ENCODE data around the gene KIFC1.
"Not testable (repeated sequence)": the region's sequence is repeated elsewhere in the genome, so short reads cannot be mapped to it uniquely, and the experiment has no call there.

The KIFC1 gene

DNA sequence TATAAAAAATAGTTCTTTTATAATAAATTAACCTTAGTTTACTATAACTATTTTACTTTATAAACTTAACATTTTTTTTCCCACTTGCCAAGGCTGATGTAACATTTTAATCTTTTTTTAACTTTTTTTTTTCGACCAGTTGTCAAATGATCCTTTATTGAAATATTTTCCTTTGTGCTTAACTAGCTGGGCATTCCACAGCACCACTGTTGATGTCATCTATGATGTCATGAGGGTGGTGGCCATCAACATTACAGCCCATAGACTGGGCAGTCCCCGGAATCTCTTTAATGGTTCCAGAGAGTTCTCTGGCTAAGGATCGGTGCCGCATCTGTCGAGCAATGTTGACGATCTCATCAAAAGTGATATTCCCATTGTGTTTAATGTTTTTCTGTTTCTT, 8.3 kb downstream of the KIFC1 start:
- not testable (repeated sequence) for H3K27ac ChIP-seq (ENCODE audit: low read length, poor library complexity, severe bottlenecking); H3K9ac ChIP-seq (ENCODE audit: low read length); H2AK5ac ChIP-seq (ENCODE audit: low read length, severe bottlenecking); H2BK120ac ChIP-seq (ENCODE audit: low read depth, low read length); H3K14ac ChIP-seq (ENCODE audit: low read length in 2 of 2); H2BK5ac ChIP-seq (ENCODE audit: low read depth, low read length, poor library complexity, severe bottlenecking); H3K4ac ChIP-seq (ENCODE audit: low read depth in 1 of 2, low read length in 2 of 2); H2BK15ac ChIP-seq (ENCODE audit: low read depth, poor library complexity, severe bottlenecking); H3K18ac ChIP-seq (ENCODE audit: low read depth in 1 of 2, low read length in 2 of 2); H2AFZ ChIP-seq (ENCODE audit: low read depth, low read length); DNase-seq; H4K8ac ChIP-seq (ENCODE audit: low read length); H3K23ac ChIP-seq (ENCODE audit: low read length in 2 of 2); H3K4me1 ChIP-seq (ENCODE audit: control insufficient read depth, insufficient read depth, low read depth, low read length); H3K9me3 ChIP-seq (ENCODE audit: control insufficient read depth, low read length); H2BK12ac ChIP-seq (ENCODE audit: low read length in 2 of 2); H3K4me3 ChIP-seq (ENCODE audit: insufficient read depth in 1 of 2, low read depth in 1 of 2, low read length in 2 of 2); H3K4me2 ChIP-seq (ENCODE audit: low read length, poor library complexity, severe bottlenecking); H4K91ac ChIP-seq (ENCODE audit: low read length); H3K27me3 ChIP-seq (ENCODE audit: control insufficient read depth in 1 of 2, insufficient read depth in 1 of 2, low read length in 2 of 2)
- peaks cover 17% of the 10 kb centered on the region for H3K79me1 ChIP-seq (replicated peaks; ENCODE audit: low read length, poor library complexity, severe bottlenecking)
- H3K36me3 ChIP-seq (ENCODE audit: control insufficient read depth in 1 of 2, insufficient read depth in 2 of 2, low read depth in 1 of 2, low read length in 2 of 2), result peaks cover 8 to 16% of the 10 kb centered on the region in 2 experiments
- WGBS, result 100% methylated on average over 6 of the region's 6 CpGs

DNA sequence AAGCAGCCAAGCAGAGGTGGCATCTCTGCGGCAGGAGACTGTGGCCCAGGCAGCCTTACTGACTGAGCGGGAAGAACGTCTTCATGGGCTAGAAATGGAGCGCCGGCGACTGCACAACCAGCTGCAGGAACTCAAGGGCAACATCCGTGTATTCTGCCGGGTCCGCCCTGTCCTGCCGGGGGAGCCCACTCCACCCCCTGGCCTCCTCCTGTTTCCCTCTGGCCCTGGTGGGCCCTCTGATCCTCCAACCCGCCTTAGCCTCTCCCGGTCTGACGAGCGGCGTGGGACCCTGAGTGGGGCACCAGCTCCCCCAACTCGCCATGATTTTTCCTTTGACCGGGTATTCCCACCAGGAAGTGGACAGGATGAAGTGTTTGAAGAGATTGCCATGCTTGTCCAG, 13.3 kb downstream of the KIFC1 start:
- 96% methylated on average over 17 of the region's 17 CpGs for WGBS
- H3K4me1 ChIP-seq (ENCODE audit: control insufficient read depth, insufficient read depth, low read depth, low read length), result no peaks in the 10 kb centered on the region

DNA sequence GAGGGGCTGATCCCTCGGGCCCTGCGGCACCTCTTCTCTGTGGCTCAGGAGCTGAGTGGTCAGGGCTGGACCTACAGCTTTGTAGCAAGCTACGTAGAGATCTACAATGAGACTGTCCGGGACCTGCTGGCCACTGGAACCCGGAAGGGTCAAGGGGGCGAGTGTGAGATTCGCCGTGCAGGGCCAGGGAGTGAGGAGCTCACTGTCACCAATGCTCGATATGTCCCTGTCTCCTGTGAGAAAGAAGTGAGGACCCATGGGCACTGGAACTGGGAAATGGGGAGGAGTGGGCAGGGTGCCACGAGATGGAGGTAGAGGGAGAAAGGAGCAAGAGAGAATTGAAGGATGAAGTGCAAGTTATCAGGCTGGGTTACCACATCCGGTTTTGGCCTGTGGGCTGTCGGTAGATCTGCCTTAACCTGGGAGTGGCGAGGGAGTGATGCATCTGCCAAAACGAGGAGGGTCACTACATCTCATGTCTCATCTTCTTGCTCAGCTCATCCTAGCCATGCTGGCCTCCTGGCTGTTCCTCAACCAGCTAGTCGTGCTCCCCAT, 13.8 kb downstream of the KIFC1 start:
- Histone ChIP-seq H2BK15ac (ENCODE audit: low read depth, poor library complexity, severe bottlenecking) (no peak overlapping the region), H3K4me2 (ENCODE audit: low read length, poor library complexity, severe bottlenecking) (no peak overlapping the region)
- 98% methylated on average over 15 of the region's 15 CpGs for WGBS

More for the DNA sequence above, 13.3 kb downstream of the KIFC1 start:
- H2AFZ ChIP-seq (ENCODE audit: low read depth, low read length), result no peak overlapping the region
- no peak overlapping the region for H3K27ac ChIP-seq (ENCODE audit: low read length, poor library complexity, severe bottlenecking)
- H2BK120ac ChIP-seq (ENCODE audit: low read depth, low read length), result no peak overlapping the region
- no peak overlapping the region for H3K4me2 ChIP-seq (ENCODE audit: low read length, poor library complexity, severe bottlenecking)
- H3K36me3 ChIP-seq (ENCODE audit: control insufficient read depth in 1 of 2, insufficient read depth in 2 of 2, low read depth in 1 of 2, low read length in 2 of 2), result peaks cover 20 to 23% of the 10 kb centered on the region in 2 experiments
- no peak overlapping the region for H3K14ac ChIP-seq (ENCODE audit: low read length in 2 of 2)
- no peak overlapping the region for H4K8ac ChIP-seq (ENCODE audit: low read length)
- no peak for DNase-seq
- H3K9me3 ChIP-seq (ENCODE audit: control insufficient read depth, low read length), result no peaks in the 10 kb centered on the region
- H3K79me1 ChIP-seq (replicated peaks; ENCODE audit: low read length, poor library complexity, severe bottlenecking), result peaks cover 19% of the 10 kb centered on the region
- H2AK5ac ChIP-seq (ENCODE audit: low read length, severe bottlenecking), result no peak overlapping the region
- no peak overlapping the region for H2BK12ac ChIP-seq (ENCODE audit: low read length in 2 of 2)
- H3K4ac ChIP-seq (ENCODE audit: low read depth in 1 of 2, low read length in 2 of 2), result no peak overlapping the region
- no peak overlapping the region for H3K4me3 ChIP-seq (ENCODE audit: insufficient read depth in 1 of 2, low read depth in 1 of 2, low read length in 2 of 2)
- H4K91ac ChIP-seq (ENCODE audit: low read length), result no peak overlapping the region
- no peak overlapping the region for H3K18ac ChIP-seq (ENCODE audit: low read depth in 1 of 2, low read length in 2 of 2)
- H2BK15ac ChIP-seq (ENCODE audit: low read depth, poor library complexity, severe bottlenecking), result no peak overlapping the region
- H2BK5ac ChIP-seq (ENCODE audit: low read depth, low read length, poor library complexity, severe bottlenecking), result no peak overlapping the region
- no peak overlapping the region for H3K23ac ChIP-seq (ENCODE audit: low read length in 2 of 2)
- H3K27me3 ChIP-seq (ENCODE audit: control insufficient read depth in 1 of 2, insufficient read depth in 1 of 2, low read length in 2 of 2), result no peaks in the 10 kb centered on the region
- no peak overlapping the region for H3K9ac ChIP-seq (ENCODE audit: low read length)

DNA sequence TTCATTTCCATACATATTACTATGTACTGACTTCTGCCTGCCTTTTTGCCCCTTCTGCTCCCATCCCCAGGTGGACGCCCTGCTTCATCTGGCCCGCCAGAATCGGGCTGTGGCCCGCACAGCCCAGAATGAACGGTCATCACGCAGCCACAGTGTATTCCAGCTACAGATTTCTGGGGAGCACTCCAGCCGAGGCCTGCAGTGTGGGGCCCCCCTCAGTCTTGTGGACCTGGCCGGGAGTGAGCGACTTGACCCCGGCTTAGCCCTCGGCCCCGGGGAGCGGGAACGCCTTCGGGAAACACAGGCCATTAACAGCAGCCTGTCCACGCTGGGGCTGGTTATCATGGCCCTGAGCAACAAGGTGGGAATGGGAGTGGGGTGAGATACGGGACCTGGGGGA, 14.5 kb downstream of the KIFC1 start:
- Histone ChIP-seq H3K23ac (ENCODE audit: low read length in 2 of 2) (no peak overlapping the region), H3K4ac (ENCODE audit: low read depth in 1 of 2, low read length in 2 of 2) (no peak overlapping the region), H3K14ac (ENCODE audit: low read length in 2 of 2) (no peak overlapping the region), H3K27ac (ENCODE audit: low read length, poor library complexity, severe bottlenecking) (no peak overlapping the region), H3K27me3 (ENCODE audit: control insufficient read depth in 1 of 2, insufficient read depth in 1 of 2, low read length in 2 of 2) (no peaks in the 10 kb centered on the region), H2BK5ac (ENCODE audit: low read depth, low read length, poor library complexity, severe bottlenecking) (no peak overlapping the region), H4K8ac (ENCODE audit: low read length) (no peak overlapping the region), H2BK120ac (ENCODE audit: low read depth, low read length) (no peak overlapping the region), H4K91ac (ENCODE audit: low read length) (no peak overlapping the region), H3K79me1 (replicated peaks; ENCODE audit: low read length, poor library complexity, severe bottlenecking) (peaks cover 17% of the 10 kb centered on the region), H2BK12ac (ENCODE audit: low read length in 2 of 2) (no peak overlapping the region), H2AFZ (ENCODE audit: low read depth, low read length) (no peak overlapping the region), H3K4me3 (ENCODE audit: insufficient read depth in 1 of 2, low read depth in 1 of 2, low read length in 2 of 2) (no peak overlapping the region), H3K9me3 (ENCODE audit: control insufficient read depth, low read length) (no peaks in the 10 kb centered on the region), H3K36me3 (ENCODE audit: control insufficient read depth in 1 of 2, insufficient read depth in 2 of 2, low read depth in 1 of 2, low read length in 2 of 2) (peaks cover 20 to 23% of the 10 kb centered on the region in 2 experiments), H2BK15ac (ENCODE audit: low read depth, poor library complexity, severe bottlenecking) (no peak overlapping the region), H3K4me2 (ENCODE audit: low read length, poor library complexity, severe bottlenecking) (no peak overlapping the region), H2AK5ac (ENCODE audit: low read length, severe bottlenecking) (no peak overlapping the region), H3K9ac (ENCODE audit: low read length) (peak overlapping the region; percentile 15), H3K18ac (ENCODE audit: low read depth in 1 of 2, low read length in 2 of 2) (no peak overlapping the region), H3K4me1 (ENCODE audit: control insufficient read depth, insufficient read depth, low read depth, low read length) (no peaks in the 10 kb centered on the region)
- DNase-seq, result no peak
- 96% methylated on average over 16 of the region's 17 CpGs for WGBS

More for the DNA sequence above, 13.8 kb downstream of the KIFC1 start:
- DNase-seq, result no peak
- H3K18ac ChIP-seq (ENCODE audit: low read depth in 1 of 2, low read length in 2 of 2), result no peak overlapping the region
- H4K8ac ChIP-seq (ENCODE audit: low read length), result no peak overlapping the region
- H2BK12ac ChIP-seq (ENCODE audit: low read length in 2 of 2), result no peak overlapping the region
- peaks cover 20 to 23% of the 10 kb centered on the region in 2 experiments for H3K36me3 ChIP-seq (ENCODE audit: control insufficient read depth in 1 of 2, insufficient read depth in 2 of 2, low read depth in 1 of 2, low read length in 2 of 2)
- H3K4me1 ChIP-seq (ENCODE audit: control insufficient read depth, insufficient read depth, low read depth, low read length), result no peaks in the 10 kb centered on the region
- H3K14ac ChIP-seq (ENCODE audit: low read length in 2 of 2), result no peak overlapping the region
- no peak overlapping the region for H2BK5ac ChIP-seq (ENCODE audit: low read depth, low read length, poor library complexity, severe bottlenecking)
- H3K9me3 ChIP-seq (ENCODE audit: control insufficient read depth, low read length), result no peaks in the 10 kb centered on the region
- peak overlapping the region; percentile 1 for H3K9ac ChIP-seq (ENCODE audit: low read length)
- peaks cover 17% of the 10 kb centered on the region for H3K79me1 ChIP-seq (replicated peaks; ENCODE audit: low read length, poor library complexity, severe bottlenecking)
- H4K91ac ChIP-seq (ENCODE audit: low read length), result no peak overlapping the region
- H2AK5ac ChIP-seq (ENCODE audit: low read length, severe bottlenecking), result no peak overlapping the region
- no peak overlapping the region for H3K27ac ChIP-seq (ENCODE audit: low read length, poor library complexity, severe bottlenecking)
- H3K23ac ChIP-seq (ENCODE audit: low read length in 2 of 2), result no peak overlapping the region
- no peak overlapping the region for H2BK120ac ChIP-seq (ENCODE audit: low read depth, low read length)
- H3K27me3 ChIP-seq (ENCODE audit: control insufficient read depth in 1 of 2, insufficient read depth in 1 of 2, low read length in 2 of 2), result no peaks in the 10 kb centered on the region
- no peak overlapping the region for H3K4me3 ChIP-seq (ENCODE audit: insufficient read depth in 1 of 2, low read depth in 1 of 2, low read length in 2 of 2)
- no peak overlapping the region for H3K4ac ChIP-seq (ENCODE audit: low read depth in 1 of 2, low read length in 2 of 2)
- no peak overlapping the region for H2AFZ ChIP-seq (ENCODE audit: low read depth, low read length)

Data from mesenchymal stem cell (in vitro differentiated cells and primary cell).